Measurements from ENCODE around the gene TAS1R2.
A peak's percentile ranks its signal among the peaks of the same experiment; 100 is the strongest.
"Not testable (repeated sequence)": the region's sequence is repeated elsewhere in the genome, so short reads cannot be mapped to it uniquely, and the experiment has no call there.

The TAS1R2 gene

GRCh38 chr1:18883636-18884418, 24.4 kb upstream of the TAS1R2 start:
- DNase-seq = peak; percentile 69

- DNase-seq = no peak
These were observed 23.6 kb upstream of the TAS1R2 start for GRCh38 chr1:18883079-18883478.

- DNase-seq = peak; percentile 17
These were observed 23.0 kb upstream of the TAS1R2 start for GRCh38 chr1:18882486-18882885.

GRCh38 chr1:18881642-18882431, 22.4 kb upstream of the TAS1R2 start:
- DNase-seq = no peak

- no peak for DNase-seq
These were observed 21.7 kb upstream of the TAS1R2 start for GRCh38 chr1:18881164-18881563.

- DNase-seq = no peak
These were observed 21.1 kb upstream of the TAS1R2 start for GRCh38 chr1:18880585-18880984.

- DNase-seq = no peak
These were observed 20.4 kb upstream of the TAS1R2 start for GRCh38 chr1:18879791-18880309.

GRCh38 chr1:18879215-18879790, 19.8 kb upstream of the TAS1R2 start:
- DNase-seq = no peak

- DNase-seq = no peak
These were observed 19.2 kb upstream of the TAS1R2 start for GRCh38 chr1:18878538-18879214.

GRCh38 chr1:18877282-18877681, 17.8 kb upstream of the TAS1R2 start:
- DNase-seq = no peak

GRCh38 chr1:18876210-18876609, 16.8 kb upstream of the TAS1R2 start:
- DNase-seq = no peak

- no peak for DNase-seq
These were observed 16.3 kb upstream of the TAS1R2 start for GRCh38 chr1:18875796-18876128.

GRCh38 chr1:18875107-18875795, 15.8 kb upstream of the TAS1R2 start:
- peak; percentile 90 for DNase-seq

- no peak for DNase-seq
These were observed 15.1 kb upstream of the TAS1R2 start for GRCh38 chr1:18874600-18874999.

GRCh38 chr1:18874036-18874435, 14.6 kb upstream of the TAS1R2 start:
- DNase-seq = no peak

- DNase-seq = no peak
These were observed 12.7 kb upstream of the TAS1R2 start for GRCh38 chr1:18872071-18872611.

- no peak for DNase-seq
These were observed 12.1 kb upstream of the TAS1R2 start for GRCh38 chr1:18871401-18872070.

- no peak for DNase-seq
These were observed 11.5 kb upstream of the TAS1R2 start for GRCh38 chr1:18870957-18871356.

- DNase-seq = not testable (repeated sequence)
These were observed 11.1 kb upstream of the TAS1R2 start for GRCh38 chr1:18870595-18870865.

- DNase-seq = no peak
These were observed 10.6 kb upstream of the TAS1R2 start for GRCh38 chr1:18869847-18870594.

GRCh38 chr1:18868801-18869424, 9.5 kb upstream of the TAS1R2 start:
- DNase-seq = no peak
